Ammon's horn (tissue), 1 donor: ENCODE results near the gene SLC30A4.

Experiments
- DNase-seq: peaks from one replicate; pipeline ENCODE4 v3.0.0-alpha.2; 2016; ENCODE audit warnings: low spot score

The SLC30A4 gene

DNA sequence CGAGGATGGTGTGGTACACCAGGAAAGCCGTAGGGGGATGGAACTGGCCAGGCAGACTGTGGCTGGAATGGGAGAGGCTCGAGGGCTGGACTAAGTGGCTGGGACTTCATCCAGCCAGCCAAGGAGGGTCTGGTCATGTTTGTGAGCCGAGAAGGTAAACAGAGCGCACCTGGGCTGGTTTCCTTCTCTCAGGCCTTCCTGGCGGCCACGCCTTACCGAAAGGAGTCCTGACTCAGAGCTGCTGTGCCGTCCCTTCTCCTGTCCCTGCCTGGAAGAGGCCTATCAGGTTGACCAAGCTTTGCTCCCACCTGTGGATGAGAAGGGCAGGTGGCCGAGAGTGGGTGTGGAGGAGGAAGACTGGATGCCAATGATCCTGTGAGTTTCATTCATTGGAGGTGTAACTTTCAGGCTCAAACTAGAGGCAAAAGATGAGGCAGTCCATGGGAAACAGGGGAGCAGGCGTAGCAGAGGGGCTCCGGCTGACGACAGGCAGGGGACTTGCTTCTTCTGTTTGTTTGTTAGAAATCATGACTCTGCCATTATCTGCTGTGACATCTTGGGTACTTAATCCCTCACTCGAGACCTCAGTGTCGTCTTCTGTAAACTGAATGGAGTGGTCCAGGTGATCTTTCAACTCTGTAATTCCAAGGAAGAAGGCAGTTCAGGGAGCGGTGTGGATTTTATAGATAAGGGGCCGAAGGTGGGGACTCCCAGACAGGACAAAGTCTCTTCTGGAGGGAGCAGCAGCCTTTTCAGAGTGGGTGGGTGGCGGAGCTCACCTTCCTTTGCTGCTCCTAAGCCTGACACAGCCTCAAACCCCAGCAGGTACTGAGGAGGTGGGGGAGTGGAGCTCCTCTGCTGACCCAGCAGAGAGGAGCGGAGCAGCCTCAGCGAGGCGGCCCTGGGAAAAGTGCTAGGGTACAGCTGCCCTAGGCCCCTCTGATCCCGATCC lies 72.4 kb downstream of the SLC30A4 start:
- DNase-seq: no peak

DNA sequence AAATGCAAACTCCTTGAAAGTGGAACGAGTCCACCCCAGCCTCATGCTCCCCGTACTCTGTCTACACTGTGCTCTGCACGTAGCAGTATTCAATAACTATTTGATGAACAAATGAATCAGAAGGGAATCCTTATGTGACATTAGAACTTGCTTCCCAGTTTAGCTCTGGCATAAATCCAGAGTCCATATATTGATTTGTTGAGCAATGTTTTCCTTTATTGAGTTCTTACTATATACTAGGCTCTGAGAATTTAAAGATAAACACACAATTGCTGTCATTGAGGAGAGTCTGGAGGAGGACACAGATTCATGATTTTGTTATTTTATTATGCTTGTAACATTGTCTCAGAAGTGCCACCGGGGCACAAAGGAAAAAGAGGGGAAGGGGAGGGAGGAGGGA lies 73.2 kb downstream of the SLC30A4 start:
- no peak for DNase-seq

DNA sequence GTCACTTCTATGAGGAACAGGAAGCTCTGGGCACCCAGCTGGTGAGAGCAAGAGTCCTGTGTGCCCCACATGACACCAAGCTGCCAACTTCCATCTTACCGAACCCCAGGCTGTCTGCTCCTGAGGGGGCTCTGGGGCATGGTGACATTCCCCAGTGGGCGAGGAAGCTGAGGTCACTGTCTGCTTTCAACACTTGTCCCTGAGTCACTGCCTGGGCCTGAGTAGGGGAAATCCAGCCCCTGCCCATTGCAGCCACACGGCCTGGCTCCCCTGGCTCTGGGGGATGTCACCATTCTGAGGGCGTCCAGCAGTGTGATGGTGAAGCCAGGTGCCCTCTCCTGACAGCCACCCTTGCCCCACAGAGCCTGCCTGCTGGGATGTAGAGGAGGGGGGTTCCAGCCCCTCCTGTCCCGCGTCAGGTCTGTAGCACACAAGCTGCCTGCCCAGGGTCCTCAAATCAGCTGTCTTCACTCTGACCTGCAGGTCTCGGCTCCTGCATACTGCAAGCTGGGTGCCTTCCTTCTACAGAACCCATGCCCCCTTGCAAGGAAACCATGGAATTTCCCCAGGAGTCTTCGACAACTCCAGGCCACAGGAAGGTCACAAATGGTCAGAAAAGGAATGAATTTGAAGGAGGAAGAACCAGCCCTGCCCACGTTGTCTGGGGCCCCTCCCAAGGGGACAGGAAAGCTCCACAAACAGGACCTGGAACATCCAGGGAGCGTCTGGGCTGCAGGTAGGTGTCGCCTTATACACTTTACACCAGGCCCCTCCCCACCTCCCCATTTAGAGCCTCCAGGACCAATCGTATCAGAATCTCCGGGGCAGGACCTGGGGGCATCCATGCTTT lies 74.3 kb downstream of the SLC30A4 start:
- no peak for DNase-seq

DNA sequence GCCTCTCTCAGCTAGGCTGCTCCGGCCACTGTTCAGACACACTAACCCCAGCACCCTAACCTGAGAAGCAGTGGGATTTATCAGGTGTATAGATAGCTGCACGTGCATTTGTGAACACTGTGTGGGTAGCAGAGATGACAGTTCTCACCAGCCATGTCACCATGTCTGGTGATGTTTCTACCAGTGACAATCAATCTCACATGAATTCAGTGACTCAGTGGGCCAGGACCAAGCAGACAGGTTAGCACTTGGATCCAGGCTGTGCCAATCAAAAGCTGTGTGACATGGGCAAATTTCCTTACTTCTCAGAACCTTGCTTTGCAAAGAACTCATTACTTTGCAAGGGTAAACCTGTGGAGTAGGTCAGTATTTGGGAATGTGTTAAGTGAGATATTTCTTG lies 78.9 kb downstream of the SLC30A4 start:
- no peak for DNase-seq

DNA sequence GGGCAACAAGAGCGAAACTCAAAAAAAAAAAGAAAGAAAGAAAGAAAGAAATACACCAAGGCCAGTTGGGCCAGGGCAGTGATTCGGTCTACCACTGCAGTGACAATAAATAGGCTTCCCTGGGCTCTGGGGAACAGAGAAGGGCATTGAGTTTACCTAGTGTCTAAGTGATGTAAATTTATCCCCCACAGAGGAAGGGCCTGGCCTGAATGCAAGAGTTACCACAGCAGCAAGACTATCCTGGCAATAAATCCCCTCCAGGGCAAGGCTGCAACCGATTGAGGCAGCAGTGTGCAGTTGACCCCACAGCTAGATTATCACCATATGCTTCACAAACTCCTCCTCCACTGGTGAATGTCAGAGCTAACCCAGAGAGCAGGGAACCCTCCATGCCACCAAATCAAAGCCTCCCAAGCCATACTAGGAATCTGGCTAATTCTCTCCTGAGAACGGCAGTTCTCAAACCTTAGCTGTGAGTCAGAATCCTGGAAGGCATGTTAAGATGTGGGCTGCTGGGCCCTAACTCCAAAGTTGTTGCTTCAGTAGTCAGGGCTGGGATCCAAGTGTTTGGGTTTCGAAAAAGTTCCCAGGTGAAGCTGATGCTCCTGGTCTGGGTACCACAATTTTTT lies 79.9 kb downstream of the SLC30A4 start:
- DNase-seq: no peak

DNA sequence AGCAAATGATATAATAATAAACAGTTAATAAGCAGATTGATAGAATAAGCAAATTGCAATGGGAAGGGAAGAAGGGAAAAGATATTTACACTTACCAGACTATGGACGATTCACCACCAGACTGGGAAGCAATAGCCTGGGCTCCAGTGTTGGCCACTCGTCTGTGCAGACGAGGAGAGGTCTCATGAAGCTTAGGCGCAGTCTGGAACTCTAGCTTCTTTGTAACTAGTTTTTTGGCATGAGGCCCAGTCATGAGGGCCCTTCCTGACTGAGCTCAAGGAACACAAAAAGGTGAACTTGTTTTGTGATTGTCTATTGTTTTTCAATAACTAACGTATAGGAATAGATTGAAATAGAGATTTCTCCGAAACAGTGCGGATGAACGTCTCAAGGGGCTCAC lies 80.9 kb downstream of the SLC30A4 start:
- no peak for DNase-seq

DNA sequence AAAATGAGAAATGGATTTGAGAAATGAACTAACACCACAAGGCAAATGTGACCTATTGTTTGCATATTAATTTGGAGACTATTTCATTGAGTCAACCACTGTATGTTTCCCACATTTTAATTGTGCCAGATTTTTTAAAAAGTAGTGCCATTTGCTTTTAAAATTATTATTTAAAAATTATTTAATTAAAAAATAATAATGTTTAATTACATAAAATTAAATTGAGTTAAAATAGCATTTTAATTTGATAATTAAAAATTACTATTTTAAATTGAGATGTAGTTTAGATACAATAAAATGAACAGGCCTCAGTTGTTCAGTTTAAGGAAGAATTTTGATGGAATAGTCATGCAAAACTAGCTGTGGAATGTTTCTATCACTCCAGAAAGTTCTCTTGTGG lies 81.5 kb downstream of the SLC30A4 start:
- DNase-seq: no peak

DNA sequence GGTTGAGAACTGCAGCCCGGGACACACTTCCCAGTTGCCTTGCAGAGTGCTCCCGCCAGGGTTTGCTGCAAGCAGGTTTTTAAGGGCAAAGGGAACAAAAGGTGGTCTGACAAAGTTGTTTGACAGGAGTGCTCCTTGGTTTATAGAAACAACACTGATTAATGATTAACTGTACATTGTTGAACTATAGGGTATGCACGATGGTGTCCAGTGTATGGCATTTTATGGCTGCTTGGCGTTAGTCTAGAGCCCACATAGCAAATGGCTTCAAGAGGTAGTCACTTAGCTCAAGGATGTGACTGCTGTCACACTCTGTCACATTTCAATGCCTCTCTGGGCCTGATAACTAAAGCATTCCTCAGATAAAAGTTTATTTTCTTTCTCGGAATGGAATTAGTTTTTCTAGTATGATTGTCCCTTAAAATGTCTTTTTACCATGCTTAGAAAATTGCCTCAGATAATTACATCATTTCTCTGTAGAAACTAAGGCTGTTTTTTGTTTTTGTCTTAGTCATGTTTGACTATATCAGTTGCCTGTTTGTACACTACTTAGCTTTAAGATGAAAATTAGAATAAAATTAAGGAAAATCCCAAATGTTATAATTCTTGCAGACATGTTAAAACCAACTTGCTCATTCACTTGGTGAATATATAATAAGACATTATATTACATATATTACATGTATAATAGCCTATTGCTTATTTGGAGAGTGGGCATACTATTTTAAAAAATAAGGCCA lies 82.9 kb downstream of the SLC30A4 start:
- no peak for DNase-seq

DNA sequence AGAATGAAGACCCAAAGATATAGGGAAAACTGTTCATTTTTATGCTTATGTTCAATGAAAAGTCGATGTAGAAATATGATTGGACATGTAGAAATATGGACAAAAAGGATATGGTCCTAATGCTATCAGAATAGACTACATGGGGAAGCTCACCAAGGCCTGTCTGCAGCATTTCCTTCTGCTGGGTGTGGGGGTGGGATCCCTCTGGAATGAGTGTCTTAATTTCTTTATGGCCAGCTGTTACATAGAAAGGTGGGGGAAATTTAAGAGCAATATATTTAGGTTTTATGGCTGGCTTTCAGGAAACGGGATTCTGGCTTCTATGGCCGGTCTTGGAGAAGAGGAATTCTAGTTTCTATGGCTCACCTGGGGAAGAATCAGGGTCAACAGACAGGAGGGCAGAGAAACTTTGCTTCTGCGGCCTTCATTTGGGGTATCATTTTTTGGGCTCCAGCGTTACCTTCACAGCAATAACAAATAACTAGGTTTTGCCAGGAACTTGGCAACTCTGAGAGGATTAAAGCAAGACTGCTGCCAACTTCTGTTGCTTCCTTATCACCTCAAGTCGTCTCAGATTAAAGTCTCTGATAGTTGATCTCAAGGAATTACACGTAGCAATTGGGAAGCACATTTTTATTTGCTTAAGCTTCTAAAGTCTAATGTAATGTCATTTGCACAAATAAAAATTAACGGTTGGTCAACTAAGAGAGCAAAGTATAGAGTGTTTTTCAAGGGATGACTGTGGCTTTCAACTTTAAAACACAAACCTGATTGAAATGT lies 87.2 kb downstream of the SLC30A4 start:
- DNase-seq: no peak

DNA sequence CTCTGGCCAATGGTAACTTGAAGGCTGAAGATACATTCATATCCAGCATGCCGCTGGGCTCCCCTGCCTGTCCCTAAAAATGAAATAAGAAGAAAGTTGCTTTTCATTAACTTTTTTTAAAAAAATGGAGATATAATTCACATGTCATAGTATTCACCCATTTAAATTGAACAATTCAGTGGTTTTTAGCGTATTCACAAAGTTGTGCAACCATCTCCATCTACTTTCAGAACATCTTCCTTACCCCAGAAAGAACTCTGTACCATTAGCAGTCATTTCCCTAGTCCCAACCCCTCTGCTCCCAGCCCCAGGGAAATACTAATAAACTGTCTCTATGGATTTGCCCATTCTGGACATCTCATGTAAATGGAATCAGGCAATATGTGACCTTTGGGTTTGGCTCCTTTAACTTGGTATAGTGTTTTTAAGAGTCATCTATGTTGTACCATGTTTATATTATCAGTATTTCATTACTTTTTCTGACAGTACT lies 88.4 kb downstream of the SLC30A4 start:
- DNase-seq: no peak

DNA sequence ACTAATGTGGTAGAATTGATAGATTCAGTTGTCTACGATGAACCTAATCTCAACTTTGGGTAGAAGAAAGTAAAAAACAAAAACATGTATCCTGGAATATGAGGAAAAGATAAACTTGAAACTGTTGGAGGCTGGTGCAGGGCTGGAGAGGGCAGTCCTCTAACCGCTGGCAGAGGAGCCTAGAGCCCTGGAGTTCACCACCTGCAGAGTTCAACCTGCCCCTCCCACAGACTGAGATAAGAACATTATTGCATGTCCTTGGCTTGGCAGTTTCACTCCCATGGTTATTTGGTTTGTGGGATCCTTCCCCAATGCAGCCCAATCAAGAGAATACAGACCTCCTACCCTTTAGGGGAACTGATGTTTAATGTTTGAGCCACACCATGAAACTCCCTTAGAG lies 91.0 kb downstream of the SLC30A4 start:
- DNase-seq: no peak

DNA sequence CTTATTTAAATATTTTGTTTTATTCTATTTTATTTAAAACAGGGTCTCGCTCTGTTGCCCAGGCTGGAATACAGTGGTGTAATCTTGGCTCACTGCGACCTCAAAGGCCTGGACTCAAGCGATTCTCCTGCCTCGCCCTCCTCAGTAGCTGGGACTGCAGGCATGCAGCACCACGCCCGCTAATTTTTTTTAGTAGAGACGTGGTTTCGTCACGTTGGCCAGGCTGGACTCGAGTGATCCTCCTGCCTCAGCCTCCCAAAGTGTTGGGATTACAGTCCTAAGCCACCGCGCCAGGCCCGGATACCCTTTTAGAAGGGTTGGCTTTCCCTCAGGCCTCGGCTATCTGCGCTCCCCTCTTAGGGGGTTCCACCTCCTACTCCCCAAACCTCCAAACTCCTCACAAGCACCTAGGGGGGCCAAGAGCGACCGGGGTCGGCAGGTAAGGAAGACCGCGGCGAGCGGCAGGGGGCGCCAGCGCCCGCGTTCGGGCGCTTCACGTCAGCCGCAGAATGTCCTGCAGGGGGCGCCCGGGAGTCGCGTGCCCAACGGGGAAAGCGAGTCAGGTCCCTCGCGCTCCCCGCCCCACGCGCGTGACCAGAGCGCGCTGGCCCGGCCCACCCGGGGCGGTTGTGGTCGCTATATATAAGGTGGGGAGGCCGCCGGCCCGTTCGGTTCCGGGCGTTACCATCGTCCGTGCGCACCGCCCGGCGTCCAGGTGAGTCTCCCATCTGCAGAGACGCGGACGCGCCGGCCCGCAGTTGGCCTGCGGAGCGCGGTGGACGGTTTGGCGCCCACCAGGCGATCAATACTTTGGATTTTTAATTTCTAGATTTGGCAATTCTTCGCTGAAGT lies 92.4 kb downstream of the SLC30A4 start:
- peak; percentile 23 for DNase-seq
